K562 (cell line): ENCODE results near the gene NAA80. TPM values are rescaled to one million over a fixed set of nuclear protein-coding genes. Genes with fewer than 3 reads are reported as not detected.

Source experiments
- ATAC-seq: fragments of 200-7000 bp; cut with Tn5 transposase; 3 replicates; pipeline ENCODE4 v1.9.1; 2020; ENCODE audit warnings: moderate library complexity
- BruUV-seq: library from RNA; stranded (reverse); fragments of 400-500 nt; replicated peaks from 2 replicates; lab custom pipeline; 2021; lab: Mats Ljungman, UMichigan
- CTCF ChIA-PET: fragments of 300-600 bp; formaldehyde crosslinking; extraction: SDS; loops from one replicate; lab custom pipeline; 2021; ENCODE audit warnings: low intra/inter-chr PET ratio; lab: Yijun Ruan, JAX
- POLR2A ChIA-PET: fragments of 300-600, 350-650 bp; sonication (Branson Sonifier 250); formaldehyde crosslinking; extraction: SDS; loops from one replicate; lab custom pipeline; 2021; ENCODE audit warnings: antibody characterized with exemption, inconsistent platforms; lab: Yijun Ruan, JAX
- DNase-seq, 4 experiments: peaks; one replicate each; pipeline versions ENCODE4 v3.0.0 to v3.0.0-alpha.2; 2011 to 2018; ENCODE audit warnings: low spot score in 3 of 4, mixed read lengths in 3 of 4; ENCODE audit errors: extremely low read depth in 1 of 4
- FAIRE-seq: peaks from 2 replicates; lab custom pipeline; 2011; peaks lifted over from hg19 to GRCh38; lab: Jason Lieb, UNC
- H2AFZ ChIP-seq: 2 replicates; pipeline ENCODE4 v1.6.0; 2011; ENCODE audit warnings: low read depth, low read length, control low read depth, inconsistent platforms
- H3K27ac ChIP-seq: fragments of 200-600 bp; 3 replicates; pipeline ENCODE4 v1.8.0; 2011; ENCODE audit warnings: low read depth, mild to moderate bottlenecking, control low read depth, inconsistent platforms, low read length, moderate library complexity, mixed read lengths; ENCODE audit errors: extremely low read depth
- H3K27me3 ChIP-seq, 2 experiments: fragments of 300-600 bp in 1 of 2; 2 replicates in 1 of 2; 3 replicates in 1 of 2; pipeline versions ENCODE4 v1.6.0 to v1.8.0; 2011; ENCODE audit warnings: inconsistent platforms in 2 of 2, low read length in 2 of 2, mild to moderate bottlenecking in 1 of 2, mixed read lengths in 1 of 2, moderate library complexity in 1 of 2; ENCODE audit not compliant: control insufficient read depth in 2 of 2, insufficient read depth in 2 of 2
- H3K36me3 ChIP-seq: fragments of 300-600 bp; 3 replicates; pipeline ENCODE4 v1.8.0; 2011; ENCODE audit warnings: mild to moderate bottlenecking, low read length, inconsistent platforms; ENCODE audit not compliant: control insufficient read depth, insufficient read depth
- H3K4me1 ChIP-seq, 2 experiments: fragments of 200-600 bp in 1 of 2; replicated peaks in 1 of 2; 2 replicates in 1 of 2; 3 replicates in 1 of 2; pipeline versions ENCODE4 v1.5.1 to v1.8.0; 2011; ENCODE audit warnings: inconsistent platforms in 2 of 2, low read length in 2 of 2, mild to moderate bottlenecking in 1 of 2, mixed read lengths in 1 of 2, moderate library complexity in 1 of 2; ENCODE audit not compliant: control insufficient read depth in 2 of 2, insufficient read depth in 2 of 2
- H3K4me2 ChIP-seq: 2 replicates; pipeline ENCODE4 v1.6.1; 2011; ENCODE audit warnings: low read length, control low read depth, inconsistent platforms, mixed read lengths; ENCODE audit not compliant: insufficient read depth
- H3K4me3 ChIP-seq: fragments of 200-600 bp; sonication (generic), shearing (Covaris generic); 2 replicates; pipeline ENCODE4 v1.5.1; 2016; ENCODE audit warnings: control low read depth, inconsistent platforms
- H3K79me2 ChIP-seq: fragments of 200-600 bp; 3 replicates; pipeline ENCODE4 v1.8.0; 2011; ENCODE audit warnings: low read length, inconsistent platforms; ENCODE audit not compliant: control insufficient read depth, insufficient read depth
- H3K9ac ChIP-seq, 2 experiments: 2 replicates each; pipeline versions ENCODE4 v1.6.0 to v1.6.1; 2011; ENCODE audit warnings: low read depth in 2 of 2, low read length in 2 of 2, control low read depth in 1 of 2, inconsistent platforms in 1 of 2, mild to moderate bottlenecking in 1 of 2, mixed read lengths in 1 of 2; ENCODE audit not compliant: insufficient read depth in 1 of 2
- H3K9me1 ChIP-seq: one replicate; pipeline ENCODE4 v1.6.0; 2011; ENCODE audit warnings: inconsistent platforms, mild to moderate bottlenecking, low read length, moderate library complexity; ENCODE audit not compliant: control insufficient read depth, insufficient read depth
- H3K9me3 ChIP-seq: replicated peaks from 2 replicates; pipeline ENCODE4 v1.5.1; 2011; ENCODE audit warnings: low read depth, low read length, inconsistent platforms; ENCODE audit not compliant: control insufficient read depth, insufficient read depth
- H4K20me1 ChIP-seq: replicated peaks from 2 replicates; pipeline ENCODE4 v1.6.1; 2011; ENCODE audit warnings: low read length, inconsistent platforms, mixed read lengths; ENCODE audit not compliant: control insufficient read depth, insufficient read depth
- ARID2 ChIP-seq: fragments of 450-650 bp; IDR thresholded peaks from 2 replicates; pipeline ENCODE4 v1.6.1; 2017; ENCODE audit warnings: antibody characterized with exemption, mild to moderate bottlenecking
- ARNT ChIP-seq, 2 experiments: fragments of 450-650 bp; IDR thresholded peaks; 2 replicates each; pipeline ENCODE4 v1.6.1; 2016; ENCODE audit warnings: mild to moderate bottlenecking in 1 of 2
- CBX8 ChIP-seq: fragments of 200-600 bp; sonication (generic); IDR thresholded peaks from 2 replicates; pipeline ENCODE4 v1.6.1; 2012; ENCODE audit warnings: borderline replicate concordance, mixed run types, low read depth, mild to moderate bottlenecking, moderate library complexity, mixed read lengths, low read length, control low read depth, inconsistent platforms; ENCODE audit not compliant: poor library complexity, severe bottlenecking; ENCODE audit errors: extremely low read depth
- ETV1 ChIP-seq: fragments of 450-650 bp; conservative IDR thresholded peaks from 2 replicates; pipeline ENCODE4 v1.6.1; 2016; ENCODE audit warnings: missing genetic modification characterization, control low read depth, low read depth, missing compliant biosample characterization
- FOXP1 ChIP-seq: sonication (generic); formaldehyde crosslinking; IDR thresholded peaks from 2 replicates; pipeline ENCODE4 v1.8.0; 2022; ENCODE audit warnings: mild to moderate bottlenecking, missing genetic modification reagents
- HDAC2 ChIP-seq: fragments of 450-650 bp; IDR thresholded peaks from 2 replicates; pipeline ENCODE4 v1.6.1; 2016; ENCODE audit warnings: mild to moderate bottlenecking
- HDAC3 ChIP-seq: fragments of 450-650 bp; IDR thresholded peaks from 2 replicates; pipeline ENCODE4 v1.6.1; 2018; ENCODE audit warnings: borderline replicate concordance, mild to moderate bottlenecking, moderate library complexity; ENCODE audit not compliant: partially characterized antibody
- KAT7 ChIP-seq: sonication (generic); formaldehyde crosslinking; IDR thresholded peaks from 2 replicates; pipeline ENCODE4 v1.8.0; 2022; ENCODE audit warnings: missing genetic modification reagents, mild to moderate bottlenecking, borderline replicate concordance
- NFE2L1 ChIP-seq: fragments of 450-650 bp; IDR thresholded peaks from 2 replicates; pipeline ENCODE4 v1.6.1; 2016; ENCODE audit warnings: missing genetic modification characterization, low read depth, mild to moderate bottlenecking, missing compliant biosample characterization, moderate library complexity, borderline replicate concordance
- NFXL1 ChIP-seq: fragments of 450-650 bp; formaldehyde crosslinking; IDR thresholded peaks from 2 replicates; pipeline ENCODE4 v1.4.0; 2021; ENCODE audit warnings: mild to moderate bottlenecking
- NR2C1 ChIP-seq, 2 experiments: fragments of 450-650 bp; IDR thresholded peaks; 2 replicates each; pipeline ENCODE4 v1.6.1; 2017; ENCODE audit warnings: mild to moderate bottlenecking in 2 of 2, antibody characterized with exemption in 1 of 2, inconsistent platforms in 1 of 2, missing compliant biosample characterization in 1 of 2, missing genetic modification characterization in 1 of 2
- PPARD ChIP-seq: fragments of 250-450 bp; sonication (Bioruptor Pico); IDR thresholded peaks from 2 replicates; pipeline ENCODE4 v1.8.0; 2022; ENCODE audit warnings: inconsistent platforms, mild to moderate bottlenecking, moderate library complexity
- SMAD2 ChIP-seq: fragments of 150-350 bp; IDR thresholded peaks from 2 replicates; pipeline ENCODE4 v1.6.1; 2014; ENCODE audit warnings: low read depth, mild to moderate bottlenecking, low read length
- U2AF2 ChIP-seq: fragments of 200-400 bp; formaldehyde crosslinking; optimal IDR thresholded peaks from 2 replicates; pipeline ENCODE3; 2017; ENCODE audit warnings: low read depth, mild to moderate bottlenecking, low read length
- ZKSCAN1 ChIP-seq: fragments of 150-350 bp; IDR thresholded peaks from 2 replicates; pipeline ENCODE4 v1.6.1; 2016; ENCODE audit warnings: low read depth, low read length
- ZNF143 ChIP-seq: sonication (generic); formaldehyde crosslinking; IDR thresholded peaks from 2 replicates; pipeline ENCODE4 v1.9.0; 2022; ENCODE audit warnings: mild to moderate bottlenecking, missing genetic modification reagents
- ZNF174 ChIP-seq: fragments of 250-450 bp; sonication (Bioruptor Pico); IDR thresholded peaks from 2 replicates; pipeline ENCODE4 v1.4.0; 2020; ENCODE audit warnings: mild to moderate bottlenecking
- ZNF583 ChIP-seq: fragments of 250-450 bp; sonication (Bioruptor Pico); IDR thresholded peaks from 2 replicates; pipeline ENCODE4 v1.4.0; 2020
- WGBS: fragments of 100-300 bp; shearing (Covaris generic); methylation state at CpG from one replicate; pipeline ENCODE4 v1.1.6; 2016; ENCODE audit warnings: low coverage, mixed read lengths; ENCODE audit not compliant: insufficient coverage; ENCODE audit errors: missing lambda C conversion rate; 5-methylcytosine and 5-hydroxymethylcytosine counted together
- in situ Hi-C: fragments of 300-500 bp; cut with MboI; formaldehyde crosslinking; loops from 4 replicates; pipeline ENCODE4 v1.15.0; 2018; ENCODE audit warnings: inconsistent platforms, mixed read lengths
- intact Hi-C: fragments of 100-400 bp; cut with micrococcal nuclease; formaldehyde crosslinking; loops from 2 replicates; pipeline ENCODE4 v1.14.2; 2022
- polyA plus RNA-seq, 8 experiments: library from polyadenylated mRNA; depleted of rRNA in 4 of 8; stranded (reverse) in 5 of 8; unstranded in 3 of 8; fragments of >200 nt; fragmentation: Nextera tagmentation in 2 of 8; fragmentation: Illumina TruSeq in 1 of 8; extraction: Ambion mirVana in 2 of 8; extraction: Trizol in 1 of 8; gene quantifications; 2 replicates each; pipeline versions ENCODE4 v1.2.1 to v1.2.3, GENCODE V29; 2011 to 2014; ENCODE audit warnings: inconsistent platforms in 1 of 8, missing spikeins in 1 of 8
- total RNA-seq, 7 experiments: library from RNA; depleted of rRNA in 6 of 7; stranded (reverse); fragments of >200 nt in 6 of 7; fragmentation: Illumina TruSeq in 2 of 7; extraction: Trizol in 2 of 7; gene quantifications; 2 replicates each; pipeline versions ENCODE4 v1.2.1 to v1.2.3, GENCODE V29; 2011 to 2021; ENCODE audit warnings: low replicate concordance in 1 of 7
- TF ChIP-seq, protein P1 (sequence below): sonication (generic); formaldehyde crosslinking; IDR thresholded peaks from 2 replicates; pipeline ENCODE4 v1.8.0; 2022; ENCODE audit warnings: mild to moderate bottlenecking, missing genetic modification reagents
- TF ChIP-seq, protein P2 (sequence below): fragments of 250-450 bp; sonication (Bioruptor Pico); IDR thresholded peaks from 2 replicates; pipeline ENCODE4 v1.5.0; 2021; ENCODE audit warnings: mild to moderate bottlenecking, borderline replicate concordance

NAA80 gene
- total and polyA plus RNA-seq, 9 of the 15 experiments (the other 6 are each of a cell fraction or from before 2014, with no cell fraction given) = 0.82 to 24.0 (median 8.6) TPM

DNA sequence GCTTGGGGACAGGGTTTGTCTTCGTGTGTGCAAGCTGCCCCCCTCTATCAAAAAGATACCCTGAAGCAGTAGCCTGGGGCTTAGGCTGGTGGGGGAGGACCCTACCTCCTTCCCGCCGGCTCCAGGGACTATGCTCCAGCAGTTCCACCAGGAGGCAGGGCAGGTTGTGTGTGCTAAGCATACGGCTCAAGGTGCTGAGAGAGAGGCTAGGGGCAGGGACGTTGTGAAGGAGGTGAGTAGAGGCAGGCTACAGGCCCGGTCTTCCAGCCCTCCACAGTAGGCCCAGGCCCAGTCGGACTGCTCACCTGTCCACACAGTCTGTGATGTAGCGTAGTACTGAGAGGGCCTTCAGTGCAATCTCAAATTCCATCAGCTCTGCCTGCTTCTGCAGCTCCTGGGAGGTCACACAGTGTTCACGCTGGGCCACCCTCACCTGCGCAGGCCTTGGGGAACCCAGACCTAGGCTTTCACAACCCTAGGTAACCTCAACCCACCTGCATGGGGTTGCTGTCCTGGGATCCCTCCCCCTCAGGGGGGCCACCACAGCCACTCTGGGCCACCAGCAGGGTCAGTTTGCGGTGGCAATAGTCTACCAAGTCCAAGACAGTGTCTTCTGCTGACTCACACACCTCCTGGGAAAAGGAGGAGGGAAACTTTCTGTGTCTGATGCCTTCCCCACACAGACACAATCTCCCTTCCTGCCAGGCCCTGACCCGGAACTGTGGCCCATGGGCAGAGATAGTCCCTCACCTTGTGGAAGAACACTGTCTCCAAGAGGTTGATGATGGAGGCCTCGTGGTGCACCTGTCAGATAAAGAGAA lies 43.8 kb upstream of the NAA80 start:
- intact Hi-C loops (no loop called here), in situ Hi-C loops (no loop called here)
- ChIA-PET CTCF (no interaction called here), POLR2A (interaction anchor here (0.6 to 1.7 kb wide), 2 partner anchors 12 to 15 kb away, joined by 3 to 5 read pairs; partner anchors contain the start of gene TUSC2)
- DNase-seq (no peak), ATAC-seq (peak; percentile 37), FAIRE-seq (peak; percentile 48)
- peak overlapping the region in 1 of 2 experiments; percentile 79; a peak in 2 of 4 replicates for H3K9ac ChIP-seq
- H4K20me1 ChIP-seq = no peaks in the 10 kb centered on the region
- no TSS peak for BruUV-seq
- no peaks in the 10 kb centered on the region; the same call in 1 of the 2 replicates for H3K9me3 ChIP-seq
- H3K36me3 ChIP-seq = peaks cover 8% of the 10 kb centered on the region; the same call in 2 of the 3 replicates
- peak overlapping the region; percentile 39; the same call in 1 of the 3 replicates for H3K27ac ChIP-seq
- no peak overlapping the region for H2AFZ ChIP-seq
- H3K79me2 ChIP-seq = peaks cover 28% of the 10 kb centered on the region
- H3K4me3 ChIP-seq = no peak overlapping the region
- H3K4me1 ChIP-seq = peaks cover 24 to 50% of the 10 kb centered on the region in 2 experiments; a peak in 4 of 5 replicates
- H3K27me3 ChIP-seq = no peaks in the 10 kb centered on the region
- WGBS = 18% methylated on average over 8 of the region's 13 CpGs
- no peak overlapping the region; the same call in 1 of the 2 replicates for H3K4me2 ChIP-seq
- peaks cover 3% of the 10 kb centered on the region for H3K9me1 ChIP-seq
- TF ChIP-seq ZNF583 (CRISPR knock-in tag) (no peak), KAT7 (CRISPR knock-in tag) (no peak), CBX8 (no peak), U2AF2 (no peak), ARID2 (no peak), NR2C1 (IDR thresholded peaks at IDR 0.05) (no peak), NR2C1 (tag; IDR thresholded peaks at IDR 0.05) (no peak), ZNF143 (CRISPR knock-in tag) (no peak), ZNF174 (CRISPR knock-in tag) (no peak), PPARD (CRISPR knock-in tag) (no peak), SMAD2 (no peak), NFE2L1 (no peak), ARNT (IDR thresholded peaks at IDR 0.05) (no peak), NFXL1 (CRISPR knock-in tag) (no peak), HDAC2 (no peak), HDAC3 (no peak), FOXP1 (no peak), ZKSCAN1 (no peak), ETV1 (no peak)
- TF ChIP-seq, protein P1, sequence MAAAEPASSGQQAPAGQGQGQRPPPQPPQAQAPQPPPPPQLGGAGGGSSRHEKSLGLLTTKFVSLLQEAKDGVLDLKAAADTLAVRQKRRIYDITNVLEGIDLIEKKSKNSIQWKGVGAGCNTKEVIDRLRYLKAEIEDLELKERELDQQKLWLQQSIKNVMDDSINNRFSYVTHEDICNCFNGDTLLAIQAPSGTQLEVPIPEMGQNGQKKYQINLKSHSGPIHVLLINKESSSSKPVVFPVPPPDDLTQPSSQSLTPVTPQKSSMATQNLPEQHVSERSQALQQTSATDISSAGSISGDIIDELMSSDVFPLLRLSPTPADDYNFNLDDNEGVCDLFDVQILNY = no peak
- TF ChIP-seq, protein P2, sequence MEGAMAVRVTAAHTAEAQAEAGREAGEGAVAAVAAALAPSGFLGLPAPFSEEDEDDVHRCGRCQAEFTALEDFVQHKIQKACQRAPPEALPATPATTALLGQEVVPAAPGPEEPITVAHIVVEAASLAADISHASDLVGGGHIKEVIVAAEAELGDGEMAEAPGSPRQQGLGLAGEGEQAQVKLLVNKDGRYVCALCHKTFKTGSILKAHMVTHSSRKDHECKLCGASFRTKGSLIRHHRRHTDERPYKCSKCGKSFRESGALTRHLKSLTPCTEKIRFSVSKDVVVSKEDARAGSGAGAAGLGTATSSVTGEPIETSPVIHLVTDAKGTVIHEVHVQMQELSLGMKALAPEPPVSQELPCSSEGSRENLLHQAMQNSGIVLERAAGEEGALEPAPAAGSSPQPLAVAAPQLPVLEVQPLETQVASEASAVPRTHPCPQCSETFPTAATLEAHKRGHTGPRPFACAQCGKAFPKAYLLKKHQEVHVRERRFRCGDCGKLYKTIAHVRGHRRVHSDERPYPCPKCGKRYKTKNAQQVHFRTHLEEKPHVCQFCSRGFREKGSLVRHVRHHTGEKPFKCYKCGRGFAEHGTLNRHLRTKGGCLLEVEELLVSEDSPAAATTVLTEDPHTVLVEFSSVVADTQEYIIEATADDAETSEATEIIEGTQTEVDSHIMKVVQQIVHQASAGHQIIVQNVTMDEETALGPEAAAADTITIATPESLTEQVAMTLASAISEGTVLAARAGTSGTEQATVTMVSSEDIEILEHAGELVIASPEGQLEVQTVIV (CRISPR knock-in tag) = no peak
